SK-N-SH treated with all-trans-retinoic acid at 6 μM for 48 hours (cell line): ENCODE measurements around the gene KIAA1328.

Source experiments
- ATAC-seq: fragments of 200-7000 bp; cut with Tn5 transposase; 3 replicates; pipeline ENCODE4 v1.9.1; 2020; ENCODE audit warnings: mild to moderate bottlenecking, moderate library complexity
- ARNTL ChIP-seq: fragments of 450-650 bp; formaldehyde crosslinking; IDR thresholded peaks from 2 replicates; pipeline ENCODE4 v1.5.0; 2020; ENCODE audit warnings: low read depth, mild to moderate bottlenecking, moderate library complexity, borderline replicate concordance
- BACH2 ChIP-seq: fragments of 250-450 bp; sonication (Bioruptor Pico); IDR thresholded peaks from 2 replicates; pipeline ENCODE4 v1.9.0; 2021; ENCODE audit warnings: mild to moderate bottlenecking, borderline replicate concordance
- CREB5 ChIP-seq: fragments of 250-450 bp; sonication (Bioruptor Pico); IDR thresholded peaks from 2 replicates; pipeline ENCODE4 v1.5.1; 2020; ENCODE audit warnings: low read depth, mild to moderate bottlenecking, moderate library complexity
- CSDC2 ChIP-seq: fragments of 250-450 bp; sonication (Bioruptor Pico); IDR thresholded peaks from 2 replicates; pipeline ENCODE4 v1.5.0; 2020; ENCODE audit warnings: mild to moderate bottlenecking, moderate library complexity
- CSRNP3 ChIP-seq: fragments of 250-450 bp; sonication (Bioruptor Pico); IDR thresholded peaks from 2 replicates; pipeline ENCODE4 v1.5.1; 2021; ENCODE audit warnings: mild to moderate bottlenecking, moderate library complexity
- ESRRG ChIP-seq: fragments of 250-450 bp; sonication (Bioruptor Pico); IDR thresholded peaks from 2 replicates; pipeline ENCODE4 v1.6.1; 2021; ENCODE audit warnings: mild to moderate bottlenecking
- GLIS3 ChIP-seq: fragments of 250-450 bp; sonication (Bioruptor Pico); IDR thresholded peaks from 2 replicates; pipeline ENCODE4 v1.5.0; 2020; ENCODE audit warnings: mild to moderate bottlenecking, moderate library complexity
- ISL1 ChIP-seq: fragments of 250-450 bp; sonication (Bioruptor Pico); IDR thresholded peaks from 2 replicates; pipeline ENCODE4 v2.1.2; 2022; ENCODE audit warnings: mild to moderate bottlenecking, moderate library complexity
- OSR1 ChIP-seq: fragments of 250-450 bp; sonication (Bioruptor Pico); IDR thresholded peaks from 2 replicates; pipeline ENCODE4 v1.8.0; 2022; ENCODE audit warnings: moderate library complexity, mild to moderate bottlenecking, inconsistent platforms
- PATZ1 ChIP-seq: fragments of 250-450 bp; sonication (Bioruptor Pico); IDR thresholded peaks from 2 replicates; pipeline ENCODE4 v1.8.0; 2020; ENCODE audit warnings: mild to moderate bottlenecking, moderate library complexity, borderline replicate concordance
- POU6F1 ChIP-seq: fragments of 250-450 bp; sonication (Bioruptor Pico); IDR thresholded peaks from 2 replicates; pipeline ENCODE4 v1.8.0; 2021; ENCODE audit warnings: low read depth, mild to moderate bottlenecking, moderate library complexity, borderline replicate concordance
- PPARA ChIP-seq: fragments of 250-450 bp; sonication (Bioruptor Pico); IDR thresholded peaks from 2 replicates; pipeline ENCODE4 v1.5.0; 2020; ENCODE audit warnings: mild to moderate bottlenecking, borderline replicate concordance
- SNAI2 ChIP-seq: fragments of 250-450 bp; sonication (Bioruptor Pico); IDR thresholded peaks from 2 replicates; pipeline ENCODE4 v1.5.0; 2020; ENCODE audit warnings: mild to moderate bottlenecking, moderate library complexity
- TCF4 ChIP-seq: fragments of 250-450 bp; sonication (Bioruptor Pico); IDR thresholded peaks from 2 replicates; pipeline ENCODE4 v1.8.0; 2021; ENCODE audit warnings: mild to moderate bottlenecking, moderate library complexity, borderline replicate concordance
- TOX ChIP-seq: fragments of 250-450 bp; sonication (Bioruptor Pico); IDR thresholded peaks from 2 replicates; pipeline ENCODE4 v1.8.0; 2021; ENCODE audit warnings: mild to moderate bottlenecking, moderate library complexity, borderline replicate concordance
- TSHZ2 ChIP-seq: fragments of 250-450 bp; sonication (Bioruptor Pico); IDR thresholded peaks from 2 replicates; pipeline ENCODE4 v1.5.0; 2020; ENCODE audit warnings: mild to moderate bottlenecking, moderate library complexity
- ZC3H10 ChIP-seq: fragments of 250-450 bp; sonication (Bioruptor Pico); IDR thresholded peaks from 2 replicates; pipeline ENCODE4 v1.5.1; 2021; ENCODE audit warnings: mild to moderate bottlenecking, moderate library complexity
- ZFP3 ChIP-seq: fragments of 250-450 bp; sonication (Bioruptor Pico); IDR thresholded peaks from 2 replicates; pipeline ENCODE4 v1.5.0; 2020; ENCODE audit warnings: mild to moderate bottlenecking, moderate library complexity
- ZFP30 ChIP-seq: fragments of 450-650 bp; formaldehyde crosslinking; IDR thresholded peaks from 2 replicates; pipeline ENCODE4 v1.5.0; 2022; ENCODE audit warnings: mild to moderate bottlenecking, moderate library complexity
- ZNF565 ChIP-seq: fragments of 450-650 bp; formaldehyde crosslinking; conservative IDR thresholded peaks from 2 replicates; pipeline ENCODE4 v1.5.0; 2020; ENCODE audit warnings: low read depth, mild to moderate bottlenecking, moderate library complexity
- ZNF70 ChIP-seq: fragments of 450-650 bp; formaldehyde crosslinking; IDR thresholded peaks from 2 replicates; pipeline ENCODE4 v1.5.0; 2020; ENCODE audit warnings: mild to moderate bottlenecking, moderate library complexity
- ZNF8 ChIP-seq: fragments of 450-650 bp; formaldehyde crosslinking; IDR thresholded peaks from 2 replicates; pipeline ENCODE4 v1.5.0; 2020; ENCODE audit warnings: mild to moderate bottlenecking, moderate library complexity

Gene KIAA1328

GRCh38 chr18:36805105-36805504 lies 23.8 kb upstream of the KIAA1328 start:
- TF ChIP-seq ISL1 (CRISPR knock-in tag), result no peak
- no peak for TF ChIP-seq PATZ1 (CRISPR knock-in tag)
- TF ChIP-seq TCF4 (CRISPR knock-in tag), result no peak
- no peak for TF ChIP-seq BACH2 (CRISPR knock-in tag)
- TF ChIP-seq CREB5 (CRISPR knock-in tag), result no peak
- TF ChIP-seq PPARA (CRISPR knock-in tag), result no peak
- no peak for TF ChIP-seq SNAI2
- TF ChIP-seq POU6F1 (CRISPR knock-in tag), result no peak
- no peak for TF ChIP-seq ARNTL
- TF ChIP-seq OSR1, result no peak
- no peak for TF ChIP-seq GLIS3 (CRISPR knock-in tag)
- no peak for TF ChIP-seq ZFP3 (CRISPR knock-in tag)
- no peak for TF ChIP-seq ZC3H10 (CRISPR knock-in tag)
- TF ChIP-seq ZNF8 (CRISPR knock-in tag), result no peak
- no peak for TF ChIP-seq ESRRG (CRISPR knock-in tag)
- no peak for ATAC-seq

- TF ChIP-seq ZFP30 (CRISPR knock-in tag), result no peak
- no peak for TF ChIP-seq ARNTL
- no peak for TF ChIP-seq CSDC2 (CRISPR knock-in tag)
- no peak for TF ChIP-seq ZNF70 (CRISPR knock-in tag)
- TF ChIP-seq ZC3H10 (CRISPR knock-in tag), result no peak
- no peak for TF ChIP-seq PPARA (CRISPR knock-in tag)
- TF ChIP-seq ESRRG (CRISPR knock-in tag), result no peak
- no peak for TF ChIP-seq OSR1
- TF ChIP-seq ZFP3 (CRISPR knock-in tag), result no peak
- TF ChIP-seq TCF4 (CRISPR knock-in tag), result no peak
- no peak for TF ChIP-seq TSHZ2 (CRISPR knock-in tag)
- no peak for TF ChIP-seq ISL1 (CRISPR knock-in tag)
- TF ChIP-seq CSRNP3, result no peak
- TF ChIP-seq GLIS3 (CRISPR knock-in tag), result no peak
- TF ChIP-seq BACH2 (CRISPR knock-in tag), result no peak
- TF ChIP-seq TOX (CRISPR knock-in tag), result no peak
- no peak for TF ChIP-seq ZNF565 (CRISPR knock-in tag)
- TF ChIP-seq SNAI2, result no peak
- no peak for TF ChIP-seq PATZ1 (CRISPR knock-in tag)
- no peak for TF ChIP-seq POU6F1 (CRISPR knock-in tag)
- peak; percentile 37 for ATAC-seq
These were observed 20.2 kb upstream of the KIAA1328 start for GRCh38 chr18:36808681-36809080.
